ENCODE data around the gene DLL1.
"Not testable (repeated sequence)": the region's sequence is repeated elsewhere in the genome, so short reads cannot be mapped to it uniquely, and the experiment has no call there.

The DLL1 gene

DNA sequence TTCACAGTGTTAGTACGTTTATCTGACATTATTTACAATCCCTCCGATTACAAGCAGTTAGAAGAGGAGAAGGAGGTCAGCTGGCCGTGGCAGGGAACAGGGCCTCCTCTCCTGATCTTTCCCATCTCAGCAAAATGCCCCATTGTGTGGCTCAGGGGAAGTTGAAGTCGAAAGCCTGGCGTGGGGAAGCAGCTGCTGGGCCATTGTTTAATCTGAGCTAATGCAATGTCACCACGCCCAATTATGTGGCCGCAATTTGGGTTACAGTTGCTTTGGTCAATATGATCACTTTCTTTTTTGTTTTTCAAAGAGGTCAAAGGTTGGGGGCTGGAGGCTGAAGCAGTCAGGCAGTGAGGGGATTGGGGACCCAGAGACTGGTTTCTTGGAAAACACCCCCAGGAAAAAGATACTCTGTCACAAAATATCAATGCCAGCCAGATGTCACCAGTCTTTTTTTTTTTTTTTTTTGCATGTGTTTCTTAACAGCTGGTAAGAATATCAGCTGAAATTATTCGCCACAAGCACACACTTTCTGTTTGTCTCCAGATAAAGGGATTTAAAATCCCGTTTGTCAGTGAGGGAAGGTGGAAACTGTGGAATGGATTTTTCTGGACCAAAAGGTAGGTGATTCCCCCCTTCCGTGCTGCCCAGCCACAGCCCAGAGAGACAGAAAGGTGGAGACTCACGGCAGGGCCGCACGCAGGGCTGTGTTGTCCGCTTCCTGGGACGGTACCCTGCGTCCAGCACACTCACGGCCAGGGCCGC is 24.6 kb downstream of the DLL1 start:
- DNase-seq, result no peak

DNA sequence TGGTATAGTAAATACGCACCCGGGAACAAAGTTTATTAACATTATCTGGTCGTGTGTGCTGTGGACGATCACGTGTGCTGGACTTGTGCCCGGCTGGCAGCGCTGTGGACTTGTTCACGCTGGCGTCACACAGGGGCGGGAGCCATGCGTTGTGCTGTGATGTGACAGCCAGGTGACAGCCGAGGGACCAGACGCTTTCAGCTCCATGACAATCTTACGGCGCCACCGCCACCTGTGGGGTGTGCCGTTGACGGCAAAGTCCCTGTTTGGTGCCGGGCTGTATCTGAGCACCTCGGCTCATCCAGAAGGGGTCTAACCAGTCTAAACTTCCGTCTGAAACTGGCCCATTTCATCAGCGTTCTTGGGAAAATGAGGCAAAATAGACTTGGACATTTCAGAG is 25.2 kb downstream of the DLL1 start:
- no peak for DNase-seq

- DNase-seq, result not testable (repeated sequence)
These were observed 26.2 kb downstream of the DLL1 start for GRCh38 chr6:170264644-170265043.

DNA sequence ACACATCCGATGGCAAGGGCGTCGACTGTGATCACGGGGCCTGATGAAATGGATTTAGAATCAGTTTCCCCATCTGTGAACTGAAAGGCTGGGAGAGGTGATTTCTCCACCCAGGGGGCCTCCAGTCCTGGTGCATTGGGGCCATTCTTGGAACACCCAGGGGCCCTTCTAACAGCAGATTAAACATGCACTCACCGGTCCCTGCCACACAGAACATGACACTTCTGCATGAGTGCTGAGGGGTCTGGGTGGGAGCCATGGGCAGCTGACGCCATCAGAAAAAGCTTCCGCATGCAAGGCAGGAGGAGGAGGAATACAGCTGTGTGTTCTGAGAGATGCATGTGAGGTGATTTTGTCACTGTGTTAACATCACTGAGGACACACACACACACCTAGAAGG is 26.8 kb downstream of the DLL1 start:
- DNase-seq, result no peak

DNA sequence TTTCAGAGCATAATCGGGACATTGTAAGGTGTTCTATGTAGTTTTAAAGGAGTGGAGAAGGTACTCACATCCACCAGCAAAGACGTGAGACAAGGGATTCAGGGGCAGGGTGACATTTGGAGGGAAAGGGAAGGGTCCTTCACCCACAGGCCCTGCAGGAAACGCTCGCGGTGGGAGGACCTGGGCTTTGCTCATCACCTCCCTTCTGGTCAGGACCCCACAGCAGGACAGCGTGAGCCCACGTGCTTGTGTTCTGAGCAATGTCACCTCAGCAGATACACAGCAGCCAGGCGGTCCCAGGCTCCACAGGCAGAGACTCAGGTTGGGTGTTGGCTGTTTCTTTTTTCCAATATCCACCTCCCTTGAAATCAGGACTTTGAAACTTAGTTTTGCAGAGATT is 27.5 kb downstream of the DLL1 start:
- DNase-seq, result no peak

- no peak for DNase-seq
These were observed 28.3 kb downstream of the DLL1 start for GRCh38 chr6:170262489-170263088.

DNA sequence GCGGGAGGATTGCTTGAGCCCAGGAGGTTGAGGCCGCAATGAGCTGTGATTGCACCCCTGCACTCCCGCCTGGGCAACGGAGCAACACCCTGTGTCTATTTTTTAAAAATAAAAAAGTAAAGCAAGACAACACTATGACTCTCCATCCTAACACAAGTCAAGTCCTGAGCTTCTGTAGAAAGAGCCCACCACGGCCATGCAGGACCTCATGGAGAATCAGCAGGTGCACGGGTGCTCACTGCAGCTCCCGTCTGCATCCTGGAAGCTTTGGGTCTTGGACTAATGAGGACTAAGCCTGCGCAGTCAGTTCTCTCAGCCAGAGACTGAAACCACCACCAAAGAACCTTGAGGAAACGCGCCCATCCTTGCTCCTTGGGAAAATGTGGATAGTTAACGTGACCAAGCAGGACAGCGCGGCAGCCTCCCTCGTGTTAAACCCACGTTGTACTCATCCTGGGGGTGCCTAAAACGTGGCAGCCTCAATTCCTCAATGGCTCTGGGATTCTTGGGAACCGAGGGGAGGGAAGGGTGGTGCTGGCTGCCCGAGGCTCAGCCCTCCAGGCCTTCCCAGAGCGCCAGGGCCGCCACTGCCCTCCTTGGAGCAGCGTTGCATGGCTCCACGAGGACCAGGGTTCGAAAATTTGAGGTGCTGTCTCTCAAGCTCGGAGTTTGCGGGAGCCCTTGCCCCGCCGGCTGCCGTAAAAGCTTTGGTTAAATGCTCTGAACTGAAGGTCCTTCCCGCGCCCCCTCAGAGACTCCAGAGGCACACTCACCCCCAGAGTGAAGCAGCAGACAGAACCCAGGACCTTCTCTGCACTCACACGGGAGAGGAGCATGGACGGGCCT is 29.0 kb downstream of the DLL1 start:
- DNase-seq, result no peak

GRCh38 chr6:170260686-170261085 is 30.2 kb downstream of the DLL1 start:
- no peak for DNase-seq

DNA sequence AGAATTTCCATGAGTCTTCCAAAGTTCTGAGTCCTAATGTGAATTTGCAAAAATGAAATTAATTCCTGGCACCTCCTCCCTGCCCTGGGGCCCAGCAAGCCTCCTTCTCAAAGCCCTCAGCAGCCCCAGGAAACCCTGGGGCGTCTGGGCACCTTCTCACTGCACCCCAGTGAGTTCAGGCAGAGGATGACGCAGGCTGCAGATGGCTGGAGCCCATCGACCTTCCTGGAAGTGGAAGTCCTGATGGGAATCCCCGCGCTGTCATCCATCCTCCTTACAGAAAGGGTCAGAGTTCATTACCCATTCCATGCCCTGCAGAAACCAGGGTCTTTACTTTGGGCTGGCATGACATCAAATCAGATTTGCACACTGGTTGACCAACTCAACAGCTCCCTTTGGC is 31.6 kb downstream of the DLL1 start:
- no peak for DNase-seq

- no peak for DNase-seq
These were observed 32.5 kb downstream of the DLL1 start for GRCh38 chr6:170258407-170258806.

DNA sequence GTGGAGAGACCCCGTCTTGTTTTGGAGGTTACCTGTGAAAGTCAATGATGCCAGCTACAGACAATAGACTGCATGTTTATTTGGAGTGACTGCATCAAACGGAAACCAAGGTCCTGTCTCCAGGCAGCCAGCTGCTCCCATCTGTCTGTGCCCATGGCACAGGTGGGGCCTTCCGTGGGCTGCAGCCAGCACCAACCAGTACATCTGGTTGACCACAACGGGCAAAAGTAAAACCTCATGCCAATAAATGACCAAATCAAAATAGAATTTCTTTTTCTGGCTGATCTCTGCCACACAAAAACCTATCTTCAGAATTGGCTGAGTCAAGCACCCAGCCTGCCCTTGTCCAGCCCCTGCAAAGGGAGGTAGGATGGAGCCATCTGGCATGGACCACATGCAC is 33.5 kb downstream of the DLL1 start:
- no peak for DNase-seq

DNA sequence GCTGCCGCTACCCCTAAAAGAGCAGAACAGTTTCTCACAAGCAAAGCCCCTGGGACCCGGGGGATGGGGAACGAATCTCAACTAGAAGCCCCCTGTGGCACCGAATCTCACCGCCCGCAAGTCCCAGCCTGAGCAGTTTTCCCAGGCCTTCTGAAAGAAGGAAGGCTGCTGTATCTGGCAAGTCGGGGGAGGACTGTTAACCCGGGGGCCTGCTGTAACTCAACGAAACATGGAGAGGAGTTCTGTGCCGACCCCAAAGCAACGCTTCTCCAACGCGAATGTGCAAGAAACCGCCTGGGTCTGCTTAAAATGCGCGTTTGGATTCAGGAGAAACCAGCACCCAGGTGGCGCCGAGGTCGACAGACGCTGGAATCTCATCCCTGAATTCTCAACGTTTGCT is 34.2 kb downstream of the DLL1 start:
- DNase-seq, result no peak

GRCh38 chr6:170255426-170256125 is 35.3 kb downstream of the DLL1 start:
- DNase-seq, result no peak

GRCh38 chr6:170254315-170255213 is 36.3 kb downstream of the DLL1 start:
- no peak for DNase-seq

DNA sequence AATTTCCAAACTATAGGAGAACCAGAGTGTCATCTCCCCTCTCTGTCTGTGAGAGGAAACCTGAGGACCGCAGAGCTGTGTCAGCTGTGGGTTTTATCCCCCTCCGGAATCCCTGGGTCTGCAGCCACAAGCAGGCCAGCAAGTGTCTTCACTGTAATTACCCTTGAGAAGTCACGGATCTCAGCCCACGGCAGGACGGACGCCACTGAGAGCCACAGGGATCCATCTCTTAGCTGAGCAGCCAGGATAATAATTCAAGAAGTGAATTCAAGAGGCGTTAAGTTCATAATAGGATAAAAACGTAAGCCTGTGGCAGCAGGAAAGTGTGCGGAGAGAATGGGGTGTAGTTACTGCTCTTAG is 37.0 kb downstream of the DLL1 start:
- DNase-seq, result no peak

GRCh38 chr6:170253226-170253909 is 37.5 kb downstream of the DLL1 start:
- no peak for DNase-seq

GRCh38 chr6:170251776-170252571 is 38.9 kb downstream of the DLL1 start:
- no peak for DNase-seq

GRCh38 chr6:170250981-170251775 is 39.7 kb downstream of the DLL1 start:
- DNase-seq, result no peak

GRCh38 chr6:170250455-170250854 is 40.4 kb downstream of the DLL1 start:
- no peak for DNase-seq

- no peak for DNase-seq
These were observed 41.1 kb downstream of the DLL1 start for GRCh38 chr6:170249817-170250216.

Data from amniotic stem cell (primary cell).